HT-29 (cell line): Measurements from ENCODE around the gene LAYN. TPM values are rescaled to one million over a fixed set of nuclear protein-coding genes. Genes with fewer than 3 reads are reported as not detected.

Experiments
- DNase-seq: peaks from one replicate; pipeline ENCODE4 v3.0.0-alpha.2; 2015; ENCODE audit warnings: low spot score
- total RNA-seq: library from RNA; depleted of rRNA; stranded (reverse); fragments of >200 nt; shearing (Covaris generic); gene quantifications from 2 replicates; pipeline ENCODE4 v1.2.3, GENCODE V29; 2014

LAYN gene
- total RNA-seq, 1 experiment from 2014 or later = not detected

DNA sequence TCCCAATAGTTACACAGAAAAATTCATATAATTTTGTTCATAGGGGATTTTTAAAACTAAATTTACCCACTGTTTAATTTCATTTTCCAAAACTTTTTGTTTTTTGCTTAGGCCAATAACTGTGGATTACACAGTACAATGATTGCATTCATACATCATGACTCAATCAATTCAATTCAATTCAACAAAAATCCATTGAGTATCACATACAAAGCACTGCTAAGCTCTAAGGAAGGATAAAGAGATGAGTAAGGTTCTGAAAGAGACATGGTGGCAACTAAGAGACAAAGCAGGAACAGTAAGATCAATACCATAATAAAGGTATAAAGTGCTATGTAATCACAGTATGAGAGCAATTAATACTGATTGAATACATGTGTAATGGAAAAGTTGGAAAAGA is 9.4 kb upstream of the LAYN start:
- no peak for DNase-seq

- DNase-seq = peak; percentile 28
Observed at GRCh38 chr11:111531687-111532364, 8.7 kb upstream of the LAYN start.

DNA sequence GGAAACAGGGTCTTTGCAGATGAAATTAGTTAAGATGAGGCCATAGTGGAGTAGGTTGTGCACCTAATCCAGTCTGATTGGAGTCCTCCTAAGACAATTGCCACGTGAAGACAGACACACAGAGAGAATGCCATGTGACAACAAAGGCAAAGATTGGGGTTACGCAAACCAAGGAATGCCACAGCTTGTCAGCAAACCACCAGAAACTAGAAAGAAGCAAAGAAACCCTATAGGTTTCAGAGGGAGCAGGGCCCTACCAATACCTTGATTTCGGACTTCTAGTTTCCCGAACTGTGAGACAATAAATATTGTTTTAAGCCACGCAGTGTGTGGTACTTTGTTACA is 8.2 kb upstream of the LAYN start:
- no peak for DNase-seq

GRCh38 chr11:111535281-111535680 is 5.2 kb upstream of the LAYN start:
- no peak for DNase-seq

DNA sequence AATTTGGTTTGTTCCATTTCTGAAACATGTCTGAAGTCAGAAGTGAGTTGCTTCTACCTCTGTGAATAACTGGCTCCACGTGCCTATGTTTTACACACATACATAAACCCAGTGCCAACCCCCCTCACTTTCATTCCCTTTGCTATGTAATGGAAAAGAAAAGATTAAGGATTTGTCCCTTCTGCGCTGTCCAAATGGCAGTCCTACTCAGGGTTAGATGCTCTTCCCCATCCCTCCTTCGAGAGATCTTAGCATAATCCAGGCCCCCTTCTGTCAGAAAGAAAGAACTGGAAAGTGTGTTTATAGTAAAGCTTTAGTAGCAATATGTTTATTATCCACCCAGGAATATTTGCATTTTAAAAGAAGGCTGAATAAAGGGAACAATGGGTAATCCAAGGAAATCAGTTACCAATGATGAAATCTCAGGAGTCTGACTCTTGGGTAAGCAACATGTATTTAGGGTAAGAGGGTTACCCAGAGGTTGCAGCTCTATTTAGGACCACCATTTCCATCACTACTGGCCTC is 3.1 kb upstream of the LAYN start:
- DNase-seq = no peak

GRCh38 chr11:111538407-111539114 is 2.0 kb upstream of the LAYN start:
- DNase-seq = no peak

GRCh38 chr11:111539426-111540113 is 950 bp upstream of the LAYN start:
- DNase-seq = no peak

DNA sequence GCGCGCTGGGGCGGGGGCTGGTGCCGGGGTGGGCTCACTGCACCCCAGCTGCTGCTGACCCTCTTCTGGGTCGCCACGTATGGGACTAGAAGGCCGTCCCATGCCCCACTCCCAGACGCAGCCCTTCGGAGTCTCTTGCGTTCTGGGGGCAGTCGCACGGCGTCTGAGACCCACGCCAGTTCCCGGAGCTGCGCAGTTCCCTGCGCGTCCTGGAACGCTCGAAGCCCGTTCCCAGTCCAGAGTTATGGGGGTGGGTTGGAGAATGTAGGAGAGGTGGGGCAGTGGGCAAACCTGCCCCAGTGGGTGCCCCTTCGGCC is 375 bp downstream of the LAYN start:
- no peak for DNase-seq

- no peak for DNase-seq
Observed at GRCh38 chr11:111541254-111542061, 938 bp downstream of the LAYN start.

GRCh38 chr11:111542606-111543275 is 2.2 kb downstream of the LAYN start:
- no peak for DNase-seq

DNA sequence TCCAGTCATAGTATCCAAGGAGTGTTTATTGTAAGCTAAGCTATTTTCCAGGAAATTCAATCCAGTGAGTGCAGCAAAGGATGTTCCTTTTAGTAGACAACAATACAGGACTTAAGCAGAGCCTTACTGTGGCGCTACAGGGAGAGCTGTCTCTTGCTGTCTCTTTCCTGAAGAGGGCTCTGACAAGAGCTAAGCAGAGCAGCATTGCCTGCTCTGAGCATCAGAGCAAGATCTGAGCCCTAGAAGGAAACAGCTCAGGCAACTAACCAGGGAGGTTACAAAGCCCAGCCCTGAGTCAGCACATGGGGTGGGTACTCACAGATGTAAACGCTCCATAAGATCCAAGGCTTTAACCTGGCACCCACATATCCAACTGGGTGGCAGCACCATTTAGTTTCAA is 8.0 kb downstream of the LAYN start:
- DNase-seq = no peak

DNA sequence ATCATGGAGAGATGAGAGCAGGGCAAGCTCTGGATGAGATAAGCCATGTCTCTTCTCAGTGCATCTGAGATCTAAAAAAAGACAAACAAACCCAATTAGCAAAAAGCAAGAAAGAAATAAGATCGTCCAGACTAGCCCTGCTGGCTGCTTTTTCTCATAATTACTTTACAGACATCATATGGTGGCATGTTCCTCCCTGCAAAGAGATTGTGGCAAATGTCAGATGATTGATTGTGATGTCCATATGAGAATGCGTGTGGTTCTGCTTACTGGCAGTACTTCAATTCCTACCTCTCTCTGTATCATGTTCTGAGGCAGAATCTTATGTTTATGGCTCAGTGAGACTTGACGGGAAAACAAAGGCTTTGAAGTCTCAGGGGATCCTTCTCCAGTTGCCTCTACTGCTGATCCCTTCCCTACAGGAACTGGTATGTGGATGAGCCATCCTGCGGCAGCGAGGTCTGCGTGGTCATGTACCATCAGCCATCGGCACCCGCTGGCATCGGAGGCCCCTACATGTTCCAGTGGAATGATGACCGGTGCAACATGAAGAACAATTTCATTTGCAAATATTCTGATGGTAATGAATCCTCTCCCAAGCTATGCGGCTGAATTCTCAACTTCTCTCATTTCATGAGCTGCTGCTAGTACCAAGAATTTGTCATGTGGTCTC is 8.8 kb downstream of the LAYN start:
- DNase-seq = no peak

DNA sequence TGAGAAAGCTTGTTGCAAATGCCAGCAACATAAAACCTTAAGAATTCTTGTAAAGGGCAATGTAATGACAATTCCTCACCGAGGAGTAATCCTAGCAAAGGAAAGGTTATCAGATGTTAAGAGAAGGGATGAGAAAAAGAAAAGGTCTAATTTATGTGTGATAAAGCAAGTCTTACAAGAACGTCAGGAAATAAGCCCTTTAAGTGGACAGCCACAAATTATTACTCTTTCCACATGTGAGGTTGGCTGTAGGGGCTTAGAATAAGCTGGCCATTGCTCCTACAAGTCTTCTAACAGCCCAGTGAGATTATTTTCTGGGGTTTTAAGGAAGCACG is 9.3 kb downstream of the LAYN start:
- DNase-seq = no peak

DNA sequence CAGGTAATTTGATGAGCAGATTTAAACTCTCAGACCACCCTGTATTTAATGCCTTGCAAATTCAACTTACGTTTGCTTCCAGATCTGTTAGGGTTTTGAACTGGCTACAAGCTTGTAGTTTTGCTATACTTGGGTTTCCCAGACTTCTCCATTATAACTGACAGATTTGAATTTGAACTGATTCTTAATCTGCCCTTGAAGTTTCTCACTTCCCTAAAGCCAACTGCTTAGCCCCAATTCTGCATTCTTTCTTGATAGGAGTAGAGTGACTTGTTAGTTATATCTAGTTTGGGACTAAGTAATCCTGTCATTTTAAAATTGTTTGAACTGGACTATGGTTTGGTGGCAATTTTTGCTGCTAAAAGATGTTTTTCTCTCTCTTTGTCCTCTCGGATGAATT is 9.7 kb downstream of the LAYN start:
- DNase-seq = no peak

- DNase-seq = no peak
Observed at GRCh38 chr11:111554532-111554931, 14.0 kb downstream of the LAYN start.

DNA sequence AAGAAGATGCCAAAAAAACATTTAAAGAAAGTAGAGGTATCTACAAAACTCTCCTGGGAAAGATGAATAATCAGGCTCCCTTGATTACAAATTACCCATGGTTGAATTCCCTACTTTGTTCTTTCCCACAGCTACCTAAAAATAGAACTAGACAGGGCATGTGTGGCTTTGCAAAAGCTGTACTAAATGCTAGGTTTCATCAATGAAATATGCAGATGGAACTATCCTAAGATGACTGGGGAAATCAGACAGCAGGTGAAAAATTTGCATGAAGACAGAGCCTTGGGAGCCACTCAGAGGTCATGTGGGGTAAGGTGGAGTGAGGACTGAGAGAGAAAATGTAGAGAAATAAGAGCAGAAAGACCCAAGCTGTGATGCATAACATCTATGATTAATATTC is 14.7 kb downstream of the LAYN start:
- DNase-seq = no peak

DNA sequence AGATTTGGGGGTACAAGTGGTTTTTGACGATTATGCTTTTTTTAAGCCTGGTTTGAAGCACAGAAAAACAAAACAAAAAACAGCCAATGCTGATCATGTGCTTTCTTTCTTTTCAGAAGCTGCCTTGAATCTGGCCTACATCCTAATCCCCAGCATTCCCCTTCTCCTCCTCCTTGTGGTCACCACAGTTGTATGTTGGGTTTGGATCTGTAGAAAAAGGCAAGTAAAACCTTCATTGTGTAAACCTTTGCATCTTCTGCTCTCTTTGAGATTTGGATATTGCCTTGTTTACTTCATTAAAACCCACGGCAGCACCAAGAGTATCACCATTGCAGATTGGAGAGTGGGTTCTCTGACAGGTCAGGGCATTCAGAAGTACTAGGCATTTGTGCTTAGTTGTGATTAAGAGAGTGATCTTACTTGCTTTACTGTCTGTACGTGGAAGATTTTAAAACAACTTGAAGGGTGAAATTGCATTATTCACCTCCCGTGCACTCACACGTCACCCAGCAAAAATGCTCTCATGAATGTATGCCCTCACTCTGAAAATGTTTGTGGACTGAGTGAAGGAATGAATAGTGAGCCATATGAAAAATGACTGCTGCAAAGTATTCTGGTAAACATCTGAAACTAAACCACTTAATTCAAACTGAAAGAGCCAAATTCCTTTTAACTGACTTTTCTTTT is 17.0 kb downstream of the LAYN start:
- no peak for DNase-seq

DNA sequence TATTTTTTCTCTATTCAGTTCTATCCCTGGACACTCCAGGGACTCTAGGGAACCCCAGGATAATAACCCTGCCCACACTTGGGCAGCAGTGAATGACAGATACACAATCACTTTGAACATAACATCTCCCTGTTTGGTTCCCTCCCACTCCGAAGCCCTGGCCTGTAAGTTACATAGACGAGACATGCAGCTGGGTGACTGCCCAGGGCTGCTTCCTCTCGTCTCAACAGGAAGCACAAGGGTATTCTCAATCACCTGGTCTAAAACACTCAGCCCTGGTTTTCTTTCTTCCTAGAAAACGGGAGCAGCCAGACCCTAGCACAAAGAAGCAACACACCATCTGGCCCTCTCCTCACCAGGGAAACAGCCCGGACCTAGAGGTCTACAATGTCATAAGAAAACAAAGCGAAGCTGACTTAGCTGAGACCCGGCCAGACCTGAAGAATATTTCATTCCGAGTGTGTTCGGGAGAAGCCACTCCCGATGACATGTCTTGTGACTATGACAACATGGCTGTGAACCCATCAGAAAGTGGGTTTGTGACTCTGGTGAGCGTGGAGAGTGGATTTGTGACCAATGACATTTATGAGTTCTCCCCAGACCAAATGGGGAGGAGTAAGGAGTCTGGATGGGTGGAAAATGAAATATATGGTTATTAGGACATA is 19.4 kb downstream of the LAYN start:
- no peak for DNase-seq

- no peak for DNase-seq
Observed at GRCh38 chr11:111560800-111561199, 20.3 kb downstream of the LAYN start.

DNA sequence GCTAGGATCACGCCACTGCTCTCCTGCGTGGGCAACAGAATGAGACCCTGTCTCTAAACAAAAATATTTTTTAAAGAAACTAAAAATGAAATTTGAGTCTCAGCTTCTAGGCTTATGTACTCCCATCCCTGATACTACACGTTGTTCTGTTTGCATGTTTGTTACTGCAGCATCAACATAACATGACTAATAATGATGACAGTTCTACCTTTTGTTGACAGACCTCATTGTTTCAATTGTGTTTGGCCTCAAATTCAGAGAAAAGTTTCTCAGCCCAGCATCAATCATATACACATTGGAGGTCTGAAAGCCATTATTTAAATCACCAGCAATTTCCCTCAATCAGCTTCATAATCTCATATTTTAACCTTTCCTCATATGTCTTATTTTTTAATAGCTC is 20.8 kb downstream of the LAYN start:
- no peak for DNase-seq
